Pancreas (tissue), 10 donors: ENCODE data around the gene CHST4. TPM values are rescaled to one million over a fixed set of nuclear protein-coding genes. Genes with fewer than 3 reads are reported as not detected.

ENCODE experiments used
- ATAC-seq, 4 donors: fragments of 200-7000 bp; cut with Tn5 transposase; one replicate each; pipeline versions ENCODE4 v1.8.0 to v1.9.1; 2020; ENCODE audit warnings: mild to moderate bottlenecking in 4 of 4, moderate library complexity in 4 of 4
- DNase-seq, 6 donors: peaks; one replicate each; pipeline ENCODE4 v3.0.0-alpha.2; 2020
- FAIRE-seq: peaks from 2 replicates; lab custom pipeline; 2012; peaks lifted over from hg19 to GRCh38; lab: Jason Lieb, UNC
- H3K27ac ChIP-seq, 4 donors: fragments of 200-600 bp; sonication (generic); 1 replicate in 3 of 4; 2 replicates in 1 of 4; pipeline versions ENCODE4 v1.5.0 to v1.8.0; 2020
- H3K27me3 ChIP-seq, 4 donors: fragments of 200-600 bp; one replicate each; pipeline ENCODE4 v1.8.0; 2021
- H3K36me3 ChIP-seq, 3 donors: fragments of 200-600 bp; sonication (generic) in 1 of 3; one replicate each; pipeline versions ENCODE4 v1.5.0 to v1.8.0; 2020 to 2021
- H3K4me1 ChIP-seq, 3 donors: fragments of 200-600 bp; one replicate each; pipeline ENCODE4 v1.8.0; 2021
- H3K4me3 ChIP-seq, 4 donors: fragments of 200-600 bp; sonication (generic) in 2 of 4; one replicate each; pipeline versions ENCODE4 v1.5.0 to v1.8.0; 2020 to 2021
- H3K9me3 ChIP-seq, 4 donors: fragments of 200-600 bp; one replicate each; pipeline ENCODE4 v1.8.0; 2021
- WGBS, 2 donors: extraction: QIAGEN DNeasy Blood & Tissue Kit; methylation state at CpG; one replicate each; pipeline ENCODE4 v1.1.7; 2013; 5-methylcytosine and 5-hydroxymethylcytosine counted together
- intact Hi-C, 3 donors: fragments of 100-400 bp; cut with DNase I; formaldehyde crosslinking; loops; one replicate each; pipeline versions ENCODE4 v1.11.1 to v1.14.2; 2022
- polyA plus RNA-seq, 2 donors: library from polyadenylated mRNA; stranded (reverse); fragments of 200-250 nt; gene quantifications; one replicate each; pipeline ENCODE4 v1.2.3, GENCODE V29; 2013
- total RNA-seq, 6 donors: library from RNA; stranded (reverse); fragmentation: NEBNext Ultra II Directional in 4 of 6; extraction: Animal tissue kit (Norgen Biotek cat#: 25700) in 4 of 6; gene quantifications; one replicate each; pipeline versions ENCODE4 v1.2.1 to v1.2.4, GENCODE V29; 2021 to 2023
- TF ChIP-seq, protein P1 (sequence below), 4 donors: fragments of 200-600 bp; sonication (generic) in 3 of 4; IDR thresholded peaks; one replicate each; pipeline versions ENCODE4 v1.5.0 to v1.8.0; 2021; ENCODE audit warnings: antibody characterized with exemption in 4 of 4
- donor health status: healthy with polysubstance abuse.
- donor health status: DM: no; HTN: no; CAD: no; lungs with moderate emphysema.
- donor health status: DM: no; HTN: no; CAD: no.
- donor health status: control.
- donor health status: control.
- donor health status: Bipolar disorder and iron deficiency.
- donor health status: DM: yes; HTN: yes; CAD: no.
- donor health status: DM: no; HTN: no; CAD: no.
- donor health status: DM: no; HTN: no; CAD: no.
- donor health status: DM: yes; HTN: yes; CAD: no.

The CHST4 gene
- total and polyA plus RNA-seq, 8 donors = 2.6 to 17.2 (median 6.1) TPM

DNA sequence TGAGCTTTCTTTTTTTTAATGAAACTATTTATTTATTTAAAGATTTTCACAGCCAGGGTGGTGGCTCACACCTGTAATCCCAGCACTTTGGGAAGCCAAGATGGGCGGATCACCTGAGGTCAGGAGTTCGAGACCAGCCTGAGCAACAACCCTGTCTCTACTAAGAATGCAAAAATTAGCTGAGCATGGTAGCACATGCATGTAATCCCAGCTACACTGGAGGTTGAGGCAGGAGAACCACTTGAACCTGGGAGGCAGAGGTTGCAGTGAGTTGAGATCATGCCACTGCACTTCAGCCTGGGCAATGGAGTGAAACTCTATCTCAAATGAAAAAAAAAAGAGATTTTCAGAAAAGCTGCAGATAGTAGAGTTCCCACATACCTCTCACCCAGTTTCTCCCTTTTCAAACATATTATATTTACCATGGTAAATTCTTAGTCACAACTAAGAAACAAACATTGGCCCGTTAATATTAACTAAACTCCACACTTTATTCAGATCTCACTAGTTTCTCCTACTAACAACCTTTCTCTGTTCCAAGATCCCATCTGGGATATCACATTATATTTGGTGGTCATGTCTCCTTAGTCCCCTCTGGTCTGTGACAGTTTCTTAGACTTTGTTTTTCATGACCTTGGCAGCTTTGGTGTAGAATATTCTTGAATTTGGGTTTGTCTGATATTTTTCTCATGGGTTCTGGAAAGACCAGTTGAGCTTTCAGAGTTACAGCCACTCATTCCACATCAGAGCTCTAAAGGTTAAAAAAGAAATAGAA, 58.5 kb downstream of the CHST4 start:
- DNase-seq = no peak
- Histone ChIP-seq H3K4me1 (no peaks in the 10 kb centered on the region), H3K36me3 (no peaks in the 10 kb centered on the region), H3K4me3 (no peak overlapping the region), H3K27ac (peak overlapping the region in 1 of 4 donors; percentile 34), H3K27me3 (no peaks in the 10 kb centered on the region), H3K9me3 (no peaks in the 10 kb centered on the region)
- FAIRE-seq = no peak
- ATAC-seq = no peak
- intact Hi-C loops = no loop called here
- WGBS, 2 donors = 76 to 81% methylated on average over 3 of the region's 3 CpGs
- TF ChIP-seq, protein P1, sequence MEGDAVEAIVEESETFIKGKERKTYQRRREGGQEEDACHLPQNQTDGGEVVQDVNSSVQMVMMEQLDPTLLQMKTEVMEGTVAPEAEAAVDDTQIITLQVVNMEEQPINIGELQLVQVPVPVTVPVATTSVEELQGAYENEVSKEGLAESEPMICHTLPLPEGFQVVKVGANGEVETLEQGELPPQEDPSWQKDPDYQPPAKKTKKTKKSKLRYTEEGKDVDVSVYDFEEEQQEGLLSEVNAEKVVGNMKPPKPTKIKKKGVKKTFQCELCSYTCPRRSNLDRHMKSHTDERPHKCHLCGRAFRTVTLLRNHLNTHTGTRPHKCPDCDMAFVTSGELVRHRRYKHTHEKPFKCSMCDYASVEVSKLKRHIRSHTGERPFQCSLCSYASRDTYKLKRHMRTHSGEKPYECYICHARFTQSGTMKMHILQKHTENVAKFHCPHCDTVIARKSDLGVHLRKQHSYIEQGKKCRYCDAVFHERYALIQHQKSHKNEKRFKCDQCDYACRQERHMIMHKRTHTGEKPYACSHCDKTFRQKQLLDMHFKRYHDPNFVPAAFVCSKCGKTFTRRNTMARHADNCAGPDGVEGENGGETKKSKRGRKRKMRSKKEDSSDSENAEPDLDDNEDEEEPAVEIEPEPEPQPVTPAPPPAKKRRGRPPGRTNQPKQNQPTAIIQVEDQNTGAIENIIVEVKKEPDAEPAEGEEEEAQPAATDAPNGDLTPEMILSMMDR (IDR thresholded peaks at IDR 0.05) = no peak

DNA sequence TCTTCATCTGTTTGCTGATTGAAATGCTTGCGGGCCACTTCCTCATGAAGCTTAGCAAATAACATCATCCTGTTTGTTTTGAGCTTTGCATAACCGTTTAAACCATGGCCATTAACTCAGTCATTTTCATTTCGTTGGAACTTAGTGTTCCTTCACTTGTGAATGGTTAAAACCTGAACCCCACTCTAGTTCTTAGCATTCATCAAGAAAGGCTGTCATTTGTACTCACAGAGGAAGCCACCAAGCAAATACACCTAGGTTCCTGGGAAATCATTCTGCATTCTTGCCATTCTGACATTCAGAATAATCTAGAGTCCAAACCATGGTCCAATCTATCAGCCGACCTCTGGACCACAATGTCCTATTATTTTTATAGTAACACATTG, 59.1 kb downstream of the CHST4 start:
- no peaks in the 10 kb centered on the region for H3K36me3 ChIP-seq
- H3K27ac ChIP-seq = peak overlapping the region in 1 of 4 donors; percentile 34
- H3K27me3 ChIP-seq = no peaks in the 10 kb centered on the region
- TF ChIP-seq, protein P1 (IDR thresholded peaks at IDR 0.05) = no peak
- H3K4me3 ChIP-seq = no peak overlapping the region
- FAIRE-seq = no peak
- 12 to 14% methylated on average over 4 of the region's 4 CpGs for WGBS, 2 donors
- H3K9me3 ChIP-seq = no peaks in the 10 kb centered on the region
- intact Hi-C loops = no loop called here
- no peak for DNase-seq
- no peaks in the 10 kb centered on the region for H3K4me1 ChIP-seq
- ATAC-seq = peak in 2 of 4 donors; percentile 67 to 84

Other genes with a start within 250 kb of the CHST4 start
- gene CMTR2, start 237.0 kb upstream of the CHST4 start, total RNA-seq = 10 to 100 TPM in 1 of 6 donors, 1 to 10 TPM in 5; 5.1 to 12.0 (median 7.0) TPM
- gene CMTR2, start 237.0 kb upstream of the CHST4 start, polyA plus RNA-seq = 1 to 10 TPM; 5.5 to 8.9 TPM
- 1 to 10 TPM in 1 of 6 donors, under 1 TPM in 5; 0.13 to 2.5 (median 0.17) TPM for gene CALB2, start 167.7 kb upstream of the CHST4 start, total RNA-seq
- gene CALB2, start 167.7 kb upstream of the CHST4 start, polyA plus RNA-seq = 1 to 10 TPM in 1 of 2 donors, under 1 TPM in 1; 0.49 to 1.9 TPM
- gene TLE7, start 84.4 kb upstream of the CHST4 start, total RNA-seq = not detected
- not detected for gene TLE7, start 84.4 kb upstream of the CHST4 start, polyA plus RNA-seq
- 1 to 10 TPM; 2.6 to 6.1 (median 4.0) TPM for gene ZNF23, start 64.2 kb upstream of the CHST4 start, total RNA-seq
- 10 to 100 TPM in 1 of 2 donors, 1 to 10 TPM in 1; 8.2 to 14.5 TPM for gene ZNF23, start 64.2 kb upstream of the CHST4 start, polyA plus RNA-seq
- gene ZNF19, start 37.1 kb upstream of the CHST4 start, total RNA-seq = 1 to 10 TPM; 3.6 to 7.3 (median 4.9) TPM
- gene ZNF19, start 37.1 kb upstream of the CHST4 start, polyA plus RNA-seq = 1 to 10 TPM; 2.9 to 6.1 TPM
- 1 to 10 TPM in 1 of 6 donors, under 1 TPM in 3, not detected in 2; 0.09 to 1.0 (median 0.15) TPM for gene TAT, start 50.7 kb downstream of the CHST4 start, total RNA-seq
- gene TAT, start 50.7 kb downstream of the CHST4 start, polyA plus RNA-seq = under 1 TPM; 0.04 to 0.14 TPM
- 10 to 100 TPM; 11.7 to 16.0 (median 14.1) TPM for gene MARVELD3, start 99.8 kb downstream of the CHST4 start, total RNA-seq
- 10 to 100 TPM in 1 of 2 donors, 1 to 10 TPM in 1; 9.7 to 11.6 TPM for gene MARVELD3, start 99.8 kb downstream of the CHST4 start, polyA plus RNA-seq
- gene PHLPP2, start 198.3 kb downstream of the CHST4 start, total RNA-seq = 1 to 10 TPM; 2.0 to 4.6 (median 3.1) TPM
- 1 to 10 TPM; 1.3 to 2.3 TPM for gene PHLPP2, start 198.3 kb downstream of the CHST4 start, polyA plus RNA-seq